Inflammatory macrophage treated with lipopolysaccharide for 1 hour (primary cell): Measurements from ENCODE around the gene SUGCT.

ENCODE experiments used
- DNase-seq, 2 donors: peaks; one replicate each; pipeline ENCODE4 v3.0.0-alpha.2; 2020 to 2022

Gene SUGCT

GRCh38 chr7:40483630-40484029, 348.8 kb downstream of the SUGCT start:
- DNase-seq = no peak

GRCh38 chr7:40489844-40490602, 355.2 kb downstream of the SUGCT start:
- no peak for DNase-seq

DNA sequence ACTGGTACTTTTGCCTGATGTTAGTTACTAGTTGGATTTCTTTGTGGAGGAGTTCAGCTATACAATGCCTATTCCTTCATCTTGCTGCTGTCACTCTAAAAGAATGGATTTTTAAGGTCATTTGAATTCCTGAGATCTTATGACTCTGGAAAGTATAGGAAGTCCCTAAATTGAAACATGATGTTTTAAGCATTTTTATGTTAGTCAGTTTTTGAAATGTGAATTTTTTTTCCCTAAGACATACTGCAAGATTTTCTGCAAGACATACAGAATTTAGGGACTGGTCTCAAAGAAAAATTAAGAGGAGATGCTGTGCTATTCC, 355.8 kb downstream of the SUGCT start:
- DNase-seq = no peak

DNA sequence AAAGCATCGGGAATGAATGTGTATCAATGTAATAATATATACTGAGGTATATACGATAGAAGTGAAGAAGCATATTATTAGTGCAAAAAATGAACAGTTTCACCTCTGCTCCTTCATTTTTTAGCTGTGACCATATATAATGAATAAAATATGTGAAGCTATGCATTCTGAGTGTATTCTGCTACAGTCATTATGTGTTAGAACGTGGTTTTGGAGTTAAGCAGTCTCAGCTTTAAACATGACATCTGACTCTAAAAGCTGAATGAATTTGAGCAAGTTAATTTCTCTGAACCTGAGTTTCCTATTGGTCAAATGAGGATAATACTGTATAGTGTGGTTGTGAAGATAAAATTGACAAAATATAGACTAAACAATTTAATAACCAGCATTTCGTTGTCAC, 358.1 kb downstream of the SUGCT start:
- DNase-seq = no peak

- no peak for DNase-seq
These were observed 358.8 kb downstream of the SUGCT start for GRCh38 chr7:40493609-40494051.

DNA sequence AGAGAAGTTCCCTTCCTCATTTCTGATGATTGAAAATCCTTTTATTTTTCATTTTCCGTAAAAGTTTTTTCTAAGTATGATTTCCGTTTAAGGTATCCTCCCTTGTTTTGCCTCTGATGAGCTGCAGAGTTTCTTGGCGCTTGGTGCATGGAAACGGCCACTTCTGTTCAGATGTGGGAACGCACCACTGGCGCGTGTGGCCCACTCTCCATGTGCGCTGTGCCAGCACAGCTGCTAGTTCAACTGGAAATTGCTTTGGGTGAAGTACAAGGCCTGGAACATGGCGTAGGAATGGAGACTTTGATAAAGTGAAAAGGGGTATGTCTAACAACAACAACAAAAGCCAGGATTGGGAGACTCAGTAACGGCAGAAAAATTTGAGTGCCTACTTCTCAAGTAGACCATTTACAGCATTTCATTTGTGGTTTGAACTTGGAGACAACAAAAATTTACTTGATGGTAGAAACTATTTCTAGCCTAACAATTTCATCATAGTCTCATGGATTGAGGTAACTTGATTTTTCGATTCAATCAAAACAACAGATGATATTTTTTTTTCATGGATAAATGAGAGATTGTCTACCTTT, 364.2 kb downstream of the SUGCT start:
- DNase-seq = no peak

DNA sequence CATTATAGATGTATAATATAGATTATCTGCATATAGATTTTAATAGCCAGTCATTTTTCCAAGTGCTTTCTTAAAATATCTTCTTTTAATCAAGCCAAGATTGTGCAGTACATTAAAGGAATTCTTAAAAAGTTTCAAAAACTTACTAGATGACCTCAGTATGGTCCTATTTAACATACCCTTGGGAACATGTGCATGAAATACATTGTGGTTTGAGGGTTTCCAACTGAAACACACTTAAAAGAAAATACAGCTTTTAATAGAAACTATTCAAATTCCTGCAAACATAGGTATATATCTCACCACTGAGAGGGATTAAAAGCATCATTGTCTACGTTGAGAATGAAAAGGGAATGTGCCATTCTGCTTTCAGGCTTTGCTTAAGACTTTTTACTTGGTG, 364.9 kb downstream of the SUGCT start:
- DNase-seq = no peak

GRCh38 chr7:40500219-40500618, 365.4 kb downstream of the SUGCT start:
- no peak for DNase-seq

DNA sequence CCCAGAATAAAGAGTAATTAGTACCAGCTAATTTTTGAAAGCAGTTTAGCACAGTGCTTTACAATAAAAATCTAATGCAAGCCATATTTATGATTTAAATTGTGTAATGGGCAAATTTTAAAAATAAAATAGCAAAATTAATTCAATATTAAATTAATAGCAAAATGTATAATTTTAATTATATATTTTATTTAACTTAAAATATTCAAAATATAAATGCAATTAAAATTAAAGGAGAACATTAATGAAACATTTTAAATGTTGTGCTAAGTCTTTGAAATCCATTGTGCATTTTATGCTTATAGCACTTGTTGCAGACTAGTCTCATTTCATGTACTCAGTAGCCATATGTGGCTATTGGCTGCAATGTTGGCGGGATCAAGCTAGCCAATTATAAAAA, 367.6 kb downstream of the SUGCT start:
- no peak for DNase-seq

GRCh38 chr7:40506158-40506557, 371.4 kb downstream of the SUGCT start:
- DNase-seq = no peak

DNA sequence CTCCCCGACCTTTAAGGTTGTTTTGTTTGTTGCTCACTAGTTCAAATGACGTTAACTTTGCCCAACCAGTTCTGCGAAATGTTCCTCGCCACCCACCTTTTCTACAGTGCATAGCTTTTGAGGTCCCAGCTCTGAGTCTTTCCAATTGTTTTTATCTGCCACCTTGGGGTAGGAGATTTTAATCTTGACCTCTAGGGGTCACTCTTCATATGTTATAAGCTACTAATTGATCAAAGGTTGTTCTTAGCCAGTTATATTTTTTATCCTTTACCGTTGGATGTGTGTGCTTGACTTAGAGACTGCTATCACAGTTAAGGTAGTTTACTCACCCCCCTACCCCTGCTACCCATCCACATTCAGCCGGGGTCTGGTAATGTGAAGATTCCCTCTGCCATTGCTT, 372.4 kb downstream of the SUGCT start:
- peak; percentile 25 to 64 for DNase-seq

- no peak for DNase-seq
These were observed 374.6 kb downstream of the SUGCT start for GRCh38 chr7:40509287-40509996.

- DNase-seq = no peak
These were observed 381.6 kb downstream of the SUGCT start for GRCh38 chr7:40516376-40516775.

- no peak for DNase-seq
These were observed 384.2 kb downstream of the SUGCT start for GRCh38 chr7:40519009-40519408.

DNA sequence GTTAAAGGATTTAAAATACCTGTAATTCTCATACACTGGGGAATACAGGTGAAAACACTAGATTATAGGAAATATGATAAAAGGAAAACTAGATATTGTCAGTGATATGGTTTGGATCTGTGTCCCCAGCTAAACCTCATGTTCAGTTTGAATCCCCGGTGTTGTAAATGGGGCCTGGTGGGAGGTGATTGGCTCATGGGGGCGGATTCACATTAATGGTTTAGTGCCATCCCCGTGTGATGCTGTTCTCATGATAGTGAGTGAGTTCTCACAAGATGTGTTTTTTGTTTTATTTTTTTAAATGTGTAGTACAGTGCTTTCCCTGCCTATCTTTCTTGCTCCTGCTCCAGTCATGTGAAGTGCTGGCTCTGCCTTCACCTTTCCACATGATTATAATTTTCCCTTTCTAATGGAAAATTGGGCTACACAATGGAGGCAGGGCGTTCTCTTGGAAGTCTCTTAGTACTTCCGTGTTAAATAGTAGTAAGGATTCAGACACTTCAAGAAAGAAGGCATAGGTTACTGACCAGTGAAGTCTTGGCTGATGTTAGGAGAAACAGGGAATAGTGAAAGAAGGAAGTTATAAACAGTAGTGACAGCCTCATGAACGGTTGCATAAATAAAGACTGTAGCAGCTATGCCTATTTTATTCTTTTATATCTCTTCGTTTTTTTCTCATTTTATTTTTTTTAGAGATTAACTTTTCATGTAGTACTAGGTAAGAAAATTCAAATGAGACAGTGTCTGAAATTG, 386.4 kb downstream of the SUGCT start:
- no peak for DNase-seq

DNA sequence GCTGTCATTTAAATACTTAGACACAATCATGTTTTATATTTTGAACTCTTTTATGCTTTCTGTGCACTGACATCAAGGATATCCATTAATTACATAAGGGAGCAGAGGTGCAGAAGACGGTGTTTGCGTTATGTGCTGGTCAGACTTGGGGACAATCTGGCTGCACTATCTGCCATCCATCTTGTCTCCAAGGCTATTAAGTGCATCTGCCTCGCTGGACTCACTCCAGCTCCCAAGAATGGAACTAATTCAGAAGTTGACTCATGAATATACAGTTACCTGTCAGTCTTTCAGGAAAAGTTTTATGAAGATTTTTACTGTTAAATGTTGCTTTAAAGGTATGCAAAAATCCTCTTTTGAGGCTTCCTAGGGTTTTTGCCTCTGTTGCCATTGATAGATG, 391.0 kb downstream of the SUGCT start:
- no peak for DNase-seq

- DNase-seq = no peak
These were observed 392.3 kb downstream of the SUGCT start for GRCh38 chr7:40526951-40527715.

- DNase-seq = no peak
These were observed 392.9 kb downstream of the SUGCT start for GRCh38 chr7:40527723-40528122.

DNA sequence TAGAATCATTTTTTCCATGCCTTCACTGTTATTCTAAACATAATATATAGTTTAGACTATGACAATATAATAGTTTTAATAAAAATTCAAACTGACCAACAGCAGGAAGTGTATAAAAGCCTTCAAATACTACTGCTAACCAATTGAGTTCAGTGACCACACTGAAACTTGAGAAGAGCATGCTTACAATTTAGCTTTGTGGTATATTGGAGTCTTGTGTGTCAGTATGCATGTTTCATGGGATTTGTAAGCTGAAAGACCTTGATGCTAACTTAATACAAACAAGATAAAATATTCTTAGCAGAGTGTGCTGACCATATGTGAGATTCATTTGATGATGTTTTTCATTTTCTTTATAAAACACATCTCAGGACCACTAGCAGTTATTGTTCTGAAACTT, 395.5 kb downstream of the SUGCT start:
- DNase-seq = no peak

DNA sequence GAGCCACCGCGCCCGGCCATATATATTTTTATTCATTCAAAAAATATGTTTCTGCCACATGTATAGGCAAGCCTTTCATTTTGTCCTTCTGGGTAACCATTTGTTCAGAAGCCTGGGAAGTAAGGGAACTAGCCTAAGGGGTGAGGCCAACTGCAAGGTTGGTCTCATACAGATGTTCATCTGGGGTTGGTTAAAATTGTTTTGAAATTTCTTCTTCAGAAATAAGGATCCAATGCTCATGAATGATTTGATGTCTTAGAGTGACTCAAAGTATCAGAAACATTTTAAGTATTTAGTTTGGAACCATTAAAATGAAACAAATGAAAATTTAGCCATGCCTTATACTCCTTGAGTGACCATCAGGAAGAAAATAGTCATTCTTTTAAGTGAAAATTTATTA, 397.2 kb downstream of the SUGCT start:
- DNase-seq = no peak

- DNase-seq = no peak
These were observed 400.9 kb downstream of the SUGCT start for GRCh38 chr7:40535678-40536077.

DNA sequence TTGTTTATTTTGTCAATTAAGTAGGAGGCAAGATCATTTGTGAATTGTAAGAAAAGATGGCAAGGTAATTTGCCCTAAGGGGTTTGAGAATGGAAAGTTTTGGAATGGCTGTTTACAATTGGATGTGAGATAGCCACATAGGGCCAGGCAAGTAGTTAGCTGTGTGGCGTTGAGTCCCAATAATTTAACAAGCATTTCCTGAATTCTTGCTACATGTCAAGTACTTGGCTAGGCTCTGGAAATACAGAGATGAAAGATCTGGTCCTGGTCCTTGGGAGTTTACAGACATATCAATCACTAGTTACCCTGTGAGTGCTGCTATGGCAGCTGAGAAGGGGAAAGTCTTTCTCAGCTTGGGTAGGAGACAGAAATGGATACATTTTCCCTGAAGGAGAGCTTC, 401.6 kb downstream of the SUGCT start:
- DNase-seq = no peak

- no peak for DNase-seq
These were observed 403.5 kb downstream of the SUGCT start for GRCh38 chr7:40538281-40538680.
